HPDE6-E6E7 (cell line): ENCODE data around the gene ADAMTS15.

Experiments
- DNase-seq: peaks from one replicate; pipeline ENCODE4 v3.0.0; 2011; ENCODE audit warnings: missing footprints; ENCODE audit errors: extremely low spot score

Gene ADAMTS15

GRCh38 chr11:130462101-130462885, 13.8 kb downstream of the ADAMTS15 start:
- DNase-seq: no peak

GRCh38 chr11:130462931-130463330, 14.5 kb downstream of the ADAMTS15 start:
- DNase-seq: no peak

- DNase-seq: no peak
These were observed 15.9 kb downstream of the ADAMTS15 start for GRCh38 chr11:130464291-130464812.

- no peak for DNase-seq
These were observed 16.8 kb downstream of the ADAMTS15 start for GRCh38 chr11:130465263-130465662.

- DNase-seq: no peak
These were observed 18.9 kb downstream of the ADAMTS15 start for GRCh38 chr11:130467116-130467900.

GRCh38 chr11:130469181-130469580, 20.7 kb downstream of the ADAMTS15 start:
- no peak for DNase-seq

- no peak for DNase-seq
These were observed 22.6 kb downstream of the ADAMTS15 start for GRCh38 chr11:130470832-130471706.

- no peak for DNase-seq
These were observed 23.4 kb downstream of the ADAMTS15 start for GRCh38 chr11:130471731-130472433.

- DNase-seq: no peak
These were observed 24.1 kb downstream of the ADAMTS15 start for GRCh38 chr11:130472434-130472961.

- DNase-seq: no peak
These were observed 24.8 kb downstream of the ADAMTS15 start for GRCh38 chr11:130473056-130473794.

- DNase-seq: no peak
These were observed 25.4 kb downstream of the ADAMTS15 start for GRCh38 chr11:130473795-130474377.

GRCh38 chr11:130474637-130475400, 26.4 kb downstream of the ADAMTS15 start:
- no peak for DNase-seq

GRCh38 chr11:130475426-130476053, 27.1 kb downstream of the ADAMTS15 start:
- DNase-seq: no peak

- no peak for DNase-seq
These were observed 27.9 kb downstream of the ADAMTS15 start for GRCh38 chr11:130476200-130476921.

GRCh38 chr11:130476922-130477491, 28.6 kb downstream of the ADAMTS15 start:
- DNase-seq: no peak

- no peak for DNase-seq
These were observed 29.2 kb downstream of the ADAMTS15 start for GRCh38 chr11:130477586-130478203.

- DNase-seq: peak; percentile 38
These were observed 29.8 kb downstream of the ADAMTS15 start for GRCh38 chr11:130478204-130478701.
